Uterine smooth muscle cell (primary cell): Measurements from ENCODE around the gene RNF169. TPM values are rescaled to one million over a fixed set of nuclear protein-coding genes. Genes with fewer than 3 reads are reported as not detected.

Source experiments
- total RNA-seq: library from RNA; depleted of rRNA; stranded (reverse); fragments of >200 nt; gene quantifications from 2 replicates; pipeline ENCODE4 v1.2.3, GENCODE V29; 2014

The RNF169 gene, protein sequence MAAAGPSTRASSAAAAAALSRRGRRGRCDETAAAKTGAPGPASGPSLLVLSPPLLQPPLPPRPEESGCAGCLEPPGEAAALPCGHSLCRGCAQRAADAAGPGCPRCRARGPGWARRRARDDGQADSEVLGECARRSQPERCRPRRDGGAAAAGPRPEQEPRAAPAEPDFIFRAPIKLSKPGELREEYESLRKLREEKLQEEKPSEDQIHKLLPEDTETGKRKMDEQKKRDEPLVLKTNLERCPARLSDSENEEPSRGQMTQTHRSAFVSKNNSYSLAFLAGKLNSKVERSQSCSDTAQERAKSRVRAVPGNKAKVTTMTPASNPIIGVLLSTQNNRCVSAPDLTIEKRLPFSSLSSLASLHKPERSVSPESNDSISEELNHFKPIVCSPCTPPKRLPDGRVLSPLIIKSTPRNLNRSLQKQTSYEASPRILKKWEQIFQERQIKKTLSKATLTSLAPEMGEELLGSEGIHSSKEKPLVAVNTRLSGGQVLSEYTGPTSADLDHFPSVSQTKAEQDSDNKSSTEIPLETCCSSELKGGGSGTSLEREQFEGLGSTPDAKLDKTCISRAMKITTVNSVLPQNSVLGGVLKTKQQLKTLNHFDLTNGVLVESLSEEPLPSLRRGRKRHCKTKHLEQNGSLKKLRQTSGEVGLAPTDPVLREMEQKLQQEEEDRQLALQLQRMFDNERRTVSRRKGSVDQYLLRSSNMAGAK
- total RNA-seq: 38.6 and 38.8 TPM in 2 replicates

DNA sequence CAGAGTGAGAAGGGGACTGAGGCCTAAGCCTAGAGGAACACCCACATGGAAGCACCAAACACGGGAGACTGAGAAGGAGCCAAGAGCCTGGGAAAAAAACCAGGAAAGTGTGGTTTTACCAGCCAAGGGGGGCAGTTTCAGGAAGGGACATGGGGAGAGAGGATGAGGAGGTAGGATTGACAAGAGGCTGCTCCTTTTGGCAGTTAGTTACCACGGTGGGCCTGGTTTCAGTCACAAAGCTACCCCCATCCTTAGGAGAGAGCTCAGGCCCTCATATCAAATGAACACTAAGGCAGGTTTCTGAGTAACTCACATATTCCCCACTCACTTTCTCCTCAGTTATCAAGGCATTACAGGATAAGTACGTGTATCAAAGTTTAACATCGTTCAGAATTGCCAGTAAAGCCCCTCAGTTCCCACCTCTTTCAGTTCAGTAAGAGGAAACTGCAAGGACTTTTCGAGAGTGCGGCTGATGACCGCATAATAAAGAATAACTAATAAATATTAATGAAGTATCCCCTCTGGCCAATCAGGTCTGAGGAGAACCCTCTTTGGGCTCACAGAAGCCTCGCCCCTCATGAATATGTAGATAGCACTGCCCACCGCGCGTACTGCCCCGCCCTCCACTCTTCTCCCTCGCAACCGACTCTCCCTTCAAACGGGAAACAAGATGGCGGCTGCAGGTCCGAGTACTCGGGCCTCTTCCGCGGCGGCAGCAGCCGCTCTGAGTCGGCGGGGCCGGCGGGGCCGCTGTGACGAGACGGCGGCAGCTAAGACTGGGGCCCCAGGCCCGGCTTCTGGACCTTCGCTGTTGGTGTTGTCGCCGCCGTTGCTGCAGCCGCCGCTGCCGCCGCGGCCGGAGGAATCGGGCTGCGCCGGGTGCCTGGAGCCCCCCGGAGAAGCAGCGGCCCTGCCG is at the start of gene RNF169:
RNF169 (plus strand) TSS at position 639 of the 916 bp plus-strand sequence; CDS start at position 671, 32 bp downstream.

DNA sequence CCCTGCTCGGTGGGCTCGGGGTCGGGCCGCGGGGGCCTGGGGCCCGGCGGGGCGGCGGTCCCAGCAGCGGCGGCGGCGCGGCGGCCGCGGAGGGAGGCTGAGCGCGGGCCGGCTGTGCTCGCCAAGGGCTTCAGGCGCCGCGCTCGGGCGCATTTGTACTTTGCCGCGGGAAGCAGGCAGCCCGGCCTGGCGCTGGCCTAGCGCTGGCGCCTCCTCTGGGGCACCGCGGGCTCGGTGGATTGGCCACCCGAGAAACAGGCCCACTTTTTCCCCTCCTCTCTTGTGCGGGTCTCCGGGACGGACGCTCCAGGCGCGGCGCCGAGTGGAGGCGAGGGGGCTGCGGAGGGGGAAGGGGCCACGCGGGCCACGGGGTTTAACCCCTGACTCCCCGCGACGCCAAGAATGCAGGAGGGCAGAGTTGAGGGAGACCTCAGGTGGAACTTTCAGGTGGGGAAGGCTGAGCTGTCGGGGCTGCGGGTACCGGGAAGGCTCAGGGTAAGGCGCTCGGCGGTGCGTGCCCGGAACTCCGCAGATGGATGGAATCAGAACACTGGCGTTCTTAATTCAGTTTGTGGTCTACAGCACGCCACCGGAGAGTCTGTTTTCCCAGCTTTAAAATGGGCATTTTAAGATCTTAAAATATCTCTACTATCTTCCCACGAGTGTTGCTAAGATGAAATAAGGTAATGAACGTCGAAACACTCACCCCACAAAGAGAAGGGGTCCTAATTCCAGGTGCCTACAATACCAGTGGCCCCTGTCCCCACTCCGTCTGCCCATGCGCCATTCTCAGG is 17.2 kb upstream of the RNF169 start, which contains the start of gene CHRDL2:
CHRDL2 (minus strand) TSS at position 126 of the 794 bp plus-strand sequence. CDS start 538 bp downstream, outside the sequence.

Other genes starting within 250 kb of the RNF169 start
- 12.2 and 22.9 TPM in 2 replicates for gene POLD3, start 156.3 kb upstream of the RNF169 start, total RNA-seq
- gene CHRDL2, start 17.4 kb upstream of the RNF169 start, total RNA-seq: not detected in 2 replicates
- gene XRRA1, start 200.2 kb downstream of the RNF169 start, total RNA-seq: 9.4 and 14.7 TPM in 2 replicates
- 23.1 and 48.4 TPM in 2 replicates for gene SPCS2, start 200.4 kb downstream of the RNF169 start, total RNA-seq
- gene NEU3, start 240.1 kb downstream of the RNF169 start, total RNA-seq: 6.9 and 7.7 TPM in 2 replicates